ENCODE results near the gene SYT9.

DNA sequence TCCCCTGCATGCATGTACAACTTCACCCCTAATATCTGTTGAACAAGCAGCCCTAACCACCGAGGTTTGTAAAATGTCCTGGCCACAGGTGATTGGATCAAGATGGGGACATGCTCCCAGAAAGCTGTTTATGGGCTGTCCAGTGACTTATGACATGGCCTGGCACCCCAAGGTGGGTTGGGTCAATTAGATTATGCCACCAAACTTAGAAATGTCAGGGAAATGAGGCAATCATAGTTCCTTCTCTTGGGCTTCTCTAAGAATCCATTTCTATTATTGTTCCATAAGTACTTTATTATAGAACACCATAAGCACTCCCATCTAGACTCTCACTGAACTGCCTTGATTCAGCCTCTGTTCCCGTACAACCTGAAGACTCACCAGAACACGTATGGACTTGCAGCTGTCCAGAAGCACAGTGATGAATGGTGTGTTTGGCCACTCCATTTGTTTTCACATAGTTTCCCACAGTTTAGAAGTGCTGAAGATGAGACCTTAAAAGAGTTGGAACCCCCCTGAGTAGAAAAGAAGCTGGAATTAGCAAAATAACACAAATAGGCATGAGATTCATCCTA lies 188.1 kb downstream of the SYT9 start:
- TF ChIP-seq, protein P1, sequence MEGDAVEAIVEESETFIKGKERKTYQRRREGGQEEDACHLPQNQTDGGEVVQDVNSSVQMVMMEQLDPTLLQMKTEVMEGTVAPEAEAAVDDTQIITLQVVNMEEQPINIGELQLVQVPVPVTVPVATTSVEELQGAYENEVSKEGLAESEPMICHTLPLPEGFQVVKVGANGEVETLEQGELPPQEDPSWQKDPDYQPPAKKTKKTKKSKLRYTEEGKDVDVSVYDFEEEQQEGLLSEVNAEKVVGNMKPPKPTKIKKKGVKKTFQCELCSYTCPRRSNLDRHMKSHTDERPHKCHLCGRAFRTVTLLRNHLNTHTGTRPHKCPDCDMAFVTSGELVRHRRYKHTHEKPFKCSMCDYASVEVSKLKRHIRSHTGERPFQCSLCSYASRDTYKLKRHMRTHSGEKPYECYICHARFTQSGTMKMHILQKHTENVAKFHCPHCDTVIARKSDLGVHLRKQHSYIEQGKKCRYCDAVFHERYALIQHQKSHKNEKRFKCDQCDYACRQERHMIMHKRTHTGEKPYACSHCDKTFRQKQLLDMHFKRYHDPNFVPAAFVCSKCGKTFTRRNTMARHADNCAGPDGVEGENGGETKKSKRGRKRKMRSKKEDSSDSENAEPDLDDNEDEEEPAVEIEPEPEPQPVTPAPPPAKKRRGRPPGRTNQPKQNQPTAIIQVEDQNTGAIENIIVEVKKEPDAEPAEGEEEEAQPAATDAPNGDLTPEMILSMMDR (IDR thresholded peaks at IDR 0.05; ENCODE audit: poor library complexity, severe bottlenecking), result no peak
- TF ChIP-seq EZH2 (IDR thresholded peaks at IDR 0.05; ENCODE audit: borderline replicate concordance, insufficient read depth, low read length, poor library complexity, severe bottlenecking) (no peak), RAD21 (conservative IDR thresholded peaks at IDR 0.05) (no peak), EP300 (conservative IDR thresholded peaks at IDR 0.05; ENCODE audit: poor library complexity, severe bottlenecking) (no peak)
- TF ChIP-seq, protein P2, sequence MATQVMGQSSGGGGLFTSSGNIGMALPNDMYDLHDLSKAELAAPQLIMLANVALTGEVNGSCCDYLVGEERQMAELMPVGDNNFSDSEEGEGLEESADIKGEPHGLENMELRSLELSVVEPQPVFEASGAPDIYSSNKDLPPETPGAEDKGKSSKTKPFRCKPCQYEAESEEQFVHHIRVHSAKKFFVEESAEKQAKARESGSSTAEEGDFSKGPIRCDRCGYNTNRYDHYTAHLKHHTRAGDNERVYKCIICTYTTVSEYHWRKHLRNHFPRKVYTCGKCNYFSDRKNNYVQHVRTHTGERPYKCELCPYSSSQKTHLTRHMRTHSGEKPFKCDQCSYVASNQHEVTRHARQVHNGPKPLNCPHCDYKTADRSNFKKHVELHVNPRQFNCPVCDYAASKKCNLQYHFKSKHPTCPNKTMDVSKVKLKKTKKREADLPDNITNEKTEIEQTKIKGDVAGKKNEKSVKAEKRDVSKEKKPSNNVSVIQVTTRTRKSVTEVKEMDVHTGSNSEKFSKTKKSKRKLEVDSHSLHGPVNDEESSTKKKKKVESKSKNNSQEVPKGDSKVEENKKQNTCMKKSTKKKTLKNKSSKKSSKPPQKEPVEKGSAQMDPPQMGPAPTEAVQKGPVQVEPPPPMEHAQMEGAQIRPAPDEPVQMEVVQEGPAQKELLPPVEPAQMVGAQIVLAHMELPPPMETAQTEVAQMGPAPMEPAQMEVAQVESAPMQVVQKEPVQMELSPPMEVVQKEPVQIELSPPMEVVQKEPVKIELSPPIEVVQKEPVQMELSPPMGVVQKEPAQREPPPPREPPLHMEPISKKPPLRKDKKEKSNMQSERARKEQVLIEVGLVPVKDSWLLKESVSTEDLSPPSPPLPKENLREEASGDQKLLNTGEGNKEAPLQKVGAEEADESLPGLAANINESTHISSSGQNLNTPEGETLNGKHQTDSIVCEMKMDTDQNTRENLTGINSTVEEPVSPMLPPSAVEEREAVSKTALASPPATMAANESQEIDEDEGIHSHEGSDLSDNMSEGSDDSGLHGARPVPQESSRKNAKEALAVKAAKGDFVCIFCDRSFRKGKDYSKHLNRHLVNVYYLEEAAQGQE (IDR thresholded peaks at IDR 0.05; ENCODE audit: borderline replicate concordance), result no peak
